Mononuclear cell (primary cell): ENCODE measurements around the gene UTP20. TPM values are rescaled to one million over a fixed set of nuclear protein-coding genes. Genes with fewer than 3 reads are reported as not detected.

ENCODE experiments used
- H3K27me3 ChIP-seq: 2 replicates; pipeline ENCODE4 v1.6.0; 2011; ENCODE audit warnings: low read length, control low read depth; ENCODE audit not compliant: insufficient read depth
- H3K4me1 ChIP-seq: 2 replicates; pipeline ENCODE4 v1.5.1; 2011; ENCODE audit warnings: mild to moderate bottlenecking, low read length, control low read depth; ENCODE audit not compliant: insufficient read depth
- H3K4me3 ChIP-seq: 2 replicates; pipeline ENCODE4 v1.5.1; 2011; ENCODE audit warnings: mild to moderate bottlenecking, low read length, moderate library complexity
- H3K9me3 ChIP-seq: 2 replicates; pipeline ENCODE4 v1.5.1; 2011; ENCODE audit warnings: low read depth, mild to moderate bottlenecking, control low read depth, low read length
- total RNA-seq: library from RNA; depleted of rRNA; stranded (reverse); fragments of >200 nt; gene quantifications from one replicate; pipeline ENCODE4 v1.2.3, GENCODE V29; 2012

Gene UTP20
- total RNA-seq: 12.5 TPM

DNA sequence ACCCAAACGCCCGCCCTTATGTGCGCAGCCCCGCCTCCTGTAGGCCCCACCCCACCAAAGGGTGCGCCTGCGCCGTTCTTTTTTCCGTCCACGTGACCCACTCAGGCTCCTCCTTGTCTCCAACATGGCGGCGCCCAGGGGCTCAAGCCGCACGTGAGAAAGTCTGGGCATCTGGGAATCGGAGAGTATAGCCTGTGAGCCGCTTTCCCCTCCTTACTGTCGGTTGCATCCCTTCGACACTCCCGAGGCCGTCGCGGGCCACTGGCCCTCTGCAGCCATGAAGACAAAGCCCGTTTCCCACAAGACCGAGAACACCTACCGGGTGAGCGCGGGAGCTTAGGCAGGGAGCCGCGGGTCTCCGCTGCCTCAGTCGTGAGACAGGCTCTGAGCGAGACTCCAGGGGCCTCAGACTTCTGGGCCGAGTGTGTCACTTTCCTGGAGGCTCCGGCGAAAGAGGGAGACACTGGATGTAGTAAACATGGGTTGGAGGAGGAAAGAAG is at the start of gene UTP20:
UTP20 (plus strand) TSS at position 100 of the 500 bp plus-strand sequence; CDS start at position 278, 178 bp downstream.
- Histone ChIP-seq H3K4me1 (peaks cover 12% of the 10 kb centered on the region), H3K27me3 (peaks cover 19% of the 10 kb centered on the region), H3K9me3 (no peaks in the 10 kb centered on the region), H3K4me3 (peak within 1 kb of the TSS; percentile 89)

DNA sequence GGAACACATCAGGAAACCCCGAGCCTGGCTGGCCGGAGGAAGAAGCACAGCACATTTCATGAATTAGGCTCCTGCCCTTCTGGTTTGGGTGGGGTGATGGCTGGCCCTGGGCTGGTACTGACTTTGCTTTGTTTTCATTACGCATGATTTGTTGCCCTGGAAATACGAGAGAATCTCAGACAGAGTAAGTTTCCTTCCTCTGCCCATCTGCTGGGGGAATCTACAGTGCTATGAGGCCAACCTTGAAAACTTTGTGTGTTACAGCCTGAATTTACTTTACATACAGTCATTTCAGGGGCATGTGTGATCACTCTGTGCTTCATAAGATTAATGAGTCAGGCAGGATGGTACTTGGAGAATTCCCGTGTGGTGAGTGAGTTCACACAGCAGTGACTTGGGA is 49.4 kb upstream of the UTP20 start:
- H3K4me3 ChIP-seq: no peak overlapping the region
- no peaks in the 10 kb centered on the region for H3K4me1 ChIP-seq
- H3K9me3 ChIP-seq: no peaks in the 10 kb centered on the region

DNA sequence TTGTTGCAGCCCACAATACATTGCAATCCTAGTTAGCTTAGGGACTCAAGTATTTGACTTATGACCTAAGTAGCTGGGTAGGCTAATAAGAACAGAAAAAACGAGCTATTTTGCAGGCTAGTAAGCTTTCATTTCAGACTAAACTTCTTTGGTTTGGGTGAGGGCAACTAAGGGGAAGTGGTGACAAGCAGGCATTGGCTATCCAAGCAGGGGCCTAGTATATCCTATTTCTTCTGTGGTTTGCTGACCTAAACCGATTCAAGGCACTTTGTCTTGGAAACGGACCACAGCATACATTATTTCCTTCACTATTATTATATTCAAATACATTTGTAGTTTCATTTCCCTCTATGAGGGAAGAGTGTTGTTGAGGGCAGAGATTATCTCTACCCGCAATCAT is 48.3 kb upstream of the UTP20 start:
- no peaks in the 10 kb centered on the region for H3K9me3 ChIP-seq
- H3K4me3 ChIP-seq: no peak overlapping the region
- H3K4me1 ChIP-seq: no peaks in the 10 kb centered on the region
- peaks cover 3% of the 10 kb centered on the region for H3K27me3 ChIP-seq

More for the DNA sequence above, 49.4 kb upstream of the UTP20 start:
- no peaks in the 10 kb centered on the region for H3K27me3 ChIP-seq

- no peaks in the 10 kb centered on the region for H3K4me1 ChIP-seq
- peaks cover 3% of the 10 kb centered on the region for H3K27me3 ChIP-seq
- no peak overlapping the region for H3K4me3 ChIP-seq
- no peaks in the 10 kb centered on the region for H3K9me3 ChIP-seq
These were observed 44.2 kb upstream of the UTP20 start for GRCh38 chr12:101235686-101236085.

- Histone ChIP-seq H3K27me3 (peaks cover 3% of the 10 kb centered on the region), H3K9me3 (no peaks in the 10 kb centered on the region), H3K4me1 (no peaks in the 10 kb centered on the region), H3K4me3 (no peak overlapping the region)
These were observed 41.6 kb upstream of the UTP20 start for GRCh38 chr12:101238306-101238705.

GRCh38 chr12:101238800-101239329 is 41.0 kb upstream of the UTP20 start:
- Histone ChIP-seq H3K4me3 (no peak overlapping the region), H3K27me3 (peaks cover 3% of the 10 kb centered on the region), H3K9me3 (no peaks in the 10 kb centered on the region), H3K4me1 (no peaks in the 10 kb centered on the region)

- H3K9me3 ChIP-seq: no peaks in the 10 kb centered on the region
- no peak overlapping the region for H3K4me3 ChIP-seq
- no peaks in the 10 kb centered on the region for H3K27me3 ChIP-seq
- H3K4me1 ChIP-seq: no peaks in the 10 kb centered on the region
These were observed 36.8 kb upstream of the UTP20 start for GRCh38 chr12:101243074-101243473.

GRCh38 chr12:101243616-101244015 is 36.3 kb upstream of the UTP20 start:
- H3K9me3 ChIP-seq: no peaks in the 10 kb centered on the region
- H3K4me1 ChIP-seq: no peaks in the 10 kb centered on the region
- no peaks in the 10 kb centered on the region for H3K27me3 ChIP-seq
- no peak overlapping the region for H3K4me3 ChIP-seq

GRCh38 chr12:101256266-101256665 is 23.6 kb upstream of the UTP20 start:
- no peak overlapping the region for H3K4me3 ChIP-seq
- H3K27me3 ChIP-seq: no peaks in the 10 kb centered on the region
- H3K9me3 ChIP-seq: no peaks in the 10 kb centered on the region
- no peaks in the 10 kb centered on the region for H3K4me1 ChIP-seq

GRCh38 chr12:101257357-101257756 is 22.5 kb upstream of the UTP20 start:
- Histone ChIP-seq H3K9me3 (no peaks in the 10 kb centered on the region), H3K4me3 (no peak overlapping the region), H3K4me1 (no peaks in the 10 kb centered on the region), H3K27me3 (no peaks in the 10 kb centered on the region)

GRCh38 chr12:101267111-101267510 is 12.8 kb upstream of the UTP20 start:
- H3K27me3 ChIP-seq: peaks cover 8% of the 10 kb centered on the region
- H3K4me1 ChIP-seq: no peaks in the 10 kb centered on the region
- H3K9me3 ChIP-seq: no peaks in the 10 kb centered on the region

GRCh38 chr12:101276433-101276832 is 3.5 kb upstream of the UTP20 start:
- Histone ChIP-seq H3K4me3 (no peak overlapping the region), H3K9me3 (no peaks in the 10 kb centered on the region), H3K4me1 (peaks cover 12% of the 10 kb centered on the region), H3K27me3 (peaks cover 19% of the 10 kb centered on the region)

More at GRCh38 chr12:101267111-101267510, 12.8 kb upstream of the UTP20 start:
- H3K4me3 ChIP-seq: no peak overlapping the region

- Histone ChIP-seq H3K9me3 (no peaks in the 10 kb centered on the region), H3K27me3 (peaks cover 19% of the 10 kb centered on the region), H3K4me1 (peaks cover 12% of the 10 kb centered on the region), H3K4me3 (no peak overlapping the region)
These were observed 2.5 kb upstream of the UTP20 start for GRCh38 chr12:101277443-101277842.

DNA sequence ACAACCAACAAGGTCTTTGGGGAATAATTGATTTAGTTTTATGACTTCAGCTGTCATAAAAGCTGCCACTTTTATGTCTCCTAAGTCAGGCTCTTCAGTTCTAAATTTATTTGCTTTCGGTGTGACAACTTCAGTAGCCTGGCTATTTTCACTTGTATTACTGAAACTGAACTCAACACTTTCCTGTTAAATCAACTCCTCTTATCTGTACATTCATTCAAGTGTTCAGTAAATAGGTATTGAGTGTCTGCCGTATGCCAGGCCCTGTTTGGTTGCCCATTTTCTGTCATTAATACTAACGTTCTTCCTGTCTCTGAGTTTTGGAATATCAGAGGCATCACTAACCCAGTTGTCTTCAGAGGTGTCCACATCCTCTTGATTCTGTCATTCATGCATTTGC is 7.5 kb downstream of the UTP20 start:
- no peaks in the 10 kb centered on the region for H3K9me3 ChIP-seq
- no peak overlapping the region for H3K4me3 ChIP-seq
- H3K4me1 ChIP-seq: no peaks in the 10 kb centered on the region
- H3K27me3 ChIP-seq: no peaks in the 10 kb centered on the region

GRCh38 chr12:101297661-101298060 is 17.8 kb downstream of the UTP20 start:
- Histone ChIP-seq H3K27me3 (no peaks in the 10 kb centered on the region), H3K4me3 (no peak overlapping the region), H3K4me1 (no peaks in the 10 kb centered on the region), H3K9me3 (no peaks in the 10 kb centered on the region)

GRCh38 chr12:101298426-101298825 is 18.5 kb downstream of the UTP20 start:
- no peak overlapping the region for H3K4me3 ChIP-seq
- no peaks in the 10 kb centered on the region for H3K27me3 ChIP-seq
- H3K4me1 ChIP-seq: no peaks in the 10 kb centered on the region
- H3K9me3 ChIP-seq: no peaks in the 10 kb centered on the region
